ENCODE results near the gene ABCG1.
"Not testable (repeated sequence)": the region's sequence is repeated elsewhere in the genome, so short reads cannot be mapped to it uniquely, and the experiment has no call there.

Gene ABCG1

DNA sequence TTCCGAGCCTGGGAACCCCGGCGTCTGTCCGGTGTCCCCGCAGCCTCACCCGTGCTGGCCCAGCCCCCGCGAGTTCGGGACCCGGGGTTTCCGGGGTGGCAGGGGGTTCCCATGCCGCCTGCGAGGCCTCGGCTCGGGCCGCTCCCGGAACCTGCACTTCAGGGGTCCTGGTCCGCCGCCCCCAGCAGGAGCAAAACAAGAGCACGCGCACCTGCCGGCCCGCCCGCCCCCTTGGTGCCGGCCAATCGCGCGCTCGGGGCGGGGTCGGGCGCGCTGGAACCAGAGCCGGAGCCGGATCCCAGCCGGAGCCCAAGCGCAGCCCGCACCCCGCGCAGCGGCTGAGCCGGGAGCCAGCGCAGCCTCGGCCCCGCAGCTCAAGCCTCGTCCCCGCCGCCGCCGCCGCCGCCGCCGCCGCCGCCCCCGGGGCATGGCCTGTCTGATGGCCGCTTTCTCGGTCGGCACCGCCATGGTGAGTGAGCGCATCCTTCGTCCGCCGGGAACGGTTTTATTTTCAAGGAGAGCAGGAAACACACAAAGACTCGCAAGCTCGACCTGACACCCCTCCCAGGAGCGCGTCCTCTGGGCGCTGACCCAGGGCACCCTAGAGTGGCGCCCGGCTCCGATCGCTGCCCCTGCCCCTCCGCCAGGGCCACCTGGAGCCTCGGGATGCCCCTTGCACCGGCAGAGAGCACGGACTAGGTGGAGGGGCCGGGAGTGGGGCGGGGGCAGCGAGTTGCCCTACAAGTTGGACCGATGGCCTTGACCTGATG lies at the start of gene ABCG1:
ABCG1 (plus strand) TSS at position 305 of the 770 bp plus-strand sequence; CDS start at position 428, 123 bp downstream.
- peak; percentile 20 for DNase-seq

DNA sequence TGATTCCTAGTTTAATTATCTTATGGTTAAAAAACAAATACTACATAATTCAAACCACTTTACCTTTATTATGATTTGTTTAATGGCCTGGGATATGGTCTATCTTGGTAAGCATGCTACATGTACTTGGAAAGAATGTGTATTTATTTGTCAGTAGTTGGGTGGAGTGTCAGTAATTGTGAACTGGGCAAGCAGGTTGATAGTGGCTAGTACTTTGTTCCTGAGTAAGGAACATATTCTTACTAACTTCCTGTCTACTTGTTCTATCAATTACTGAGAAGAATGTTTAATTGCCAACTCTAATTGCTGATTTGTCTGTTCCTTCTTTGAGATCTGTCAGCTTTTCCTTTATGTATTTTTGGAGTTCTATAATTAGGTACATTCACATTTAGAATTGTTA lies 49.2 kb upstream of the ABCG1 start:
- no peak for DNase-seq

DNA sequence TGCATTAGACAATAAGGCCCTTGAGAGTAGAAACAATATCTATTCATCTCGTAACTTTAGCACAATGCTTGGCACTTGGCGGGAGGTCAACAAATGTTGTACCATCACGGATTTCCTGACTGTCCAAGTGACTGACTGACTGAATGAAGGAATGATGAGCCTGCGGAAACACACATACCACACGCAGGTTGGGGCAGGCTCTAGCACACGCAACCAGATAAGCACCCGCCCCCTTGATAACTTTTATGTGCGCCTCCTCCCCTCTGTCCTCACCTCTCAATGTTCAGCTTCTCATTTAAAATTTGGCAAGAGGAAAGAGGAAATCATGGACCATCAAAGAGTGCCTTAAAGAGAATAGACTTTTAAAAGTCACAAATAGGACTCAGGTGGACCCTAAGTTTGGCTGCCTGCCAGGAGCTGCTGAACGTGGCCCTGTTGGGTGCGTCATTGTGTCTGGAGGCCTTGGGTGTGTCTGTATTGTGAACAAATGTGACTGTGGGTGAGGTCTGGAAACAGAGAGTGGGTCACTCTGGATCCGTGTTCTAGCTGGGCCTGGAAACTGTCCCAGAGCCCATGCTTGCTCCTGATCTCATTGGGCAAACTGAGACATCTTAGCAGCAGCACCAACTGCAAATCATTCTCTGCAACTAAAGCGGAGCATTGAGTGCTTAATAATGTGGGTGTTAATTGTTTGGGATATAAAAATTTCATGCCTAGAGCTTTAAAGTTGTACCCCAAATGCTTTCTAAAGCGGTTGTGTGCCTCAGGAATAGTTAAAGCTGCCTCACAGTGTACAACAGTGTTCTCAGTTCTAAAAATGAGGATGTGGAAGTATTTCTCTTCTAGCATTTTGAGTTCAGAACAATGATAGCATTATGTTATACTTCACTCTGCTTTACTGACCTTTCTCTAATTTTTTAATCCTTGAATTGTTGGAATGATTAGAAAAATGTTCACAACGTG lies 47.6 kb upstream of the ABCG1 start:
- peak; percentile 17 for DNase-seq

DNA sequence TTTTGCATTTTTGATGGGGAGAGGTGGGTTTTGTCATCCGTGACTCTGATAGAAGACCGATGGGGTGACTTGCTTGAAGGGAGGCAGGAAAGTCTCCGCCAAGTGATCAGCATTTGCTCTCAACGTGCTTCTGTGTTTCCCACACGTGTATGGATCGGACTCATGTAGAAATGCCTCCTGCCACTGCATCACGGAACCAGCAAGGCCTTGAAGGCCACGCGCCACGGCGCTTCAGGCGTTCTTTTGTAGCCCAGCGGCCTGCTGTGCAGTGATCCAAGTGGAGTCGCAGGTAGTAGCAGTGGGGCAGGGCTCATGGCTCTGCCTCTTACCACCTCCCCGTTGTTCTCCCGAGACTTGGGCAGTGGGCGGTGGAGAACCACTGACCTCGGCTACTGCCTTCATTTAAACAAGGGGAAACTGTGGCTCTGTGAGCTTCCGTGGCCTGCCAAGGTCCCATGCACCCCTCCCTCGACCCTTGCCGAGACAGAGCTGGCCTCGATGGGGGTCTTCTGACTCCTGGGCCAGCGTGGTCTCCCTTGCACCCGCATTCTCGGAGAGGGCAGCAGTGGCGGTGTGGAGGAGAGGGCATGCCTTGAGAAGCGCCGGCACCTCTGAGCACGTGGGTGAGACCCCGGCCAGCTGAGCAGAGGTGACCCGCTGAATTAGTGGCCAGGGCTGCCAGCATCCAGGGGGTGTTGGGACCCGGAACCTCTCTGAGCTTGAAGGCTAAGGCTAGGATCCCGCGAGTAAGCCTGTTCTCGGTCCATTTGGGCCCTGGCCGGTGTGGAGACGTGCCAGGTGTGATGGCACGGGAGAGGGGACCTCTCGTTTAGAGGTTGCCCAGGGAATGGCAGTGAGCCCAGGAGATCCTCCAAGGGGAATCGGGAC lies 46.1 kb upstream of the ABCG1 start:
- DNase-seq = no peak

DNA sequence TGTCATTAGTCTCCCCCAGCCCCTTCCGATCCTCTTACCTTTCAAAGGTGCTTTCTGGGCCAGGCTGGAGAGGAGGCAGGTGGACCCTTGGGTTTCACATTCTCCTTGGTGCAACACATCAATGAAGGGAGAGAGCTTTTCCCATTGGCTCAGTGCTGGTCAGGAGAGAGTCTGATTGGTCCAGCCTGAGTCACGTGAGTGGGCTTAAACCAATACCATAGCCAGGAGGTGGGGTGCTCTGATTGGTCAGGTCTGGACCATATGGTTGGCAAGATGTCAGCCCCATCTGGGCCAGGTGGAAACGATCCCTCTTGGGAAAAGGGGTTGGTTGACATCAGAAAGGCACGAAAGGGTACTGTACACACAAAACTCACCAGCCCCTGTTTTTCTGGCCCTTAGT lies 44.8 kb upstream of the ABCG1 start:
- no peak for DNase-seq

DNA sequence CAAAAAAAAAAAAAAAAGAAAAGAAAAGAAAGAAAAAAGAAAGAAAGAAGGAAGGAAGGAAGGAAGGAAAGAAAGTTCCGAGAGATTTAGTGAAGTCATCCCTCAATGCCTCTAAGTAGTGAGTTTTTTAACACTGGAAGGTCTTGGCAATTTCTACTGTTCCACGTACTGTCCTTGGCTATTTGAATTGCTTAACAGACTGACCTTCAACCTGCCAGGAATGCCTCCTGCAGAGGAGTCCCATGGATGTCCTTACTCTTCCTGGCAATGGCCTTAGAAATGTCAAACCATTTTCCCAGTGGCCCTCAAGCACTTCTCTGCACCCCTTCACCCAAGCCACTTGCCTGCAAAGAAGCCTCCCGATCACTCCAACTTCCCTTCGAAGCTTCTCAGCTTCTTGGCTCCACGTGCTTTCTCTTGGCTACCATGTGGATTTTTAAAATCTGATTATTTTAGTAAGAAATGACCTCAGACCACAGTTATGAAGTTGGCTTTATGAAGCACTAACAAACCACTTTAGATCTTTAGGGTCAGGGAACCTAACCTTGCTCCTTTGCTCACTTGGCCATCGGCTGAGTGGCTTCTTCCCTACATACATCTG lies 43.7 kb upstream of the ABCG1 start:
- DNase-seq = no peak

DNA sequence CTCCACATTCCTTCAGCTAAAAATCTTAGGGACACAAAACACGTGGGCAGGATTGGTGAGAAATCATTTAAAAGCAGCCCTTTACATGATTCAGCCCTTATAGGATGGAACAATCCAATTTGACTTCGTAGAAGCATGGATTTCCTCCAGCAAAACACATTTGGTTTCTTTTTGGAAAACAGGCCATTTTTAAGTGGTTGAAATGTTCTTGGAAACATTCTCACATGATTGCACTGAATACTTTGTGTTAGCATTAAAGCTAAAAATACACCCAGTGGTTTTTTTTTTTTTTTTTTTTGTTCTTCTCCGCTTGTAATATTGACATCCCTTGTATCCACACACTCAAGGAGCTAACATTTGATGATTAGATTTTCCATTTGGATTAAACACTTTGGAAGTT lies 42.1 kb upstream of the ABCG1 start:
- no peak for DNase-seq

DNA sequence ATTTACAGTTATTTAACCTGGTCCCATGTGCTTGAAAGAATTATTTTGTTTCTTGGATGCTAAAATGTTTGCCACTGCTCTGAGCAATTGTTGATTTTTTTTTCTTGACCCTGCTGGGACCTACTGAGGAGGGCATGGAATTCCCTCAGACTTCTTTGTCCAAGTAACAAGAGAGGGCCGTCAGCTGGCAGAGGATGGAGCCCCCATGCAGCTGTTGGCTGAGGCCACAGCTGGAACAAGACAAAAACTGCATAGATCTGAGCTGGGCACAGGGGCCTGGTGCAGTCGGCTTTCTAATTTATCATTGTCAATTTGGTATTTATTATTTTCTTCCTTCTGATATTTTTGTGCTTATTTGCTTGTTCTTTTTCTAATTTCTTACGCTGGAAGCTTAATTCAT lies 39.6 kb upstream of the ABCG1 start:
- DNase-seq = no peak

DNA sequence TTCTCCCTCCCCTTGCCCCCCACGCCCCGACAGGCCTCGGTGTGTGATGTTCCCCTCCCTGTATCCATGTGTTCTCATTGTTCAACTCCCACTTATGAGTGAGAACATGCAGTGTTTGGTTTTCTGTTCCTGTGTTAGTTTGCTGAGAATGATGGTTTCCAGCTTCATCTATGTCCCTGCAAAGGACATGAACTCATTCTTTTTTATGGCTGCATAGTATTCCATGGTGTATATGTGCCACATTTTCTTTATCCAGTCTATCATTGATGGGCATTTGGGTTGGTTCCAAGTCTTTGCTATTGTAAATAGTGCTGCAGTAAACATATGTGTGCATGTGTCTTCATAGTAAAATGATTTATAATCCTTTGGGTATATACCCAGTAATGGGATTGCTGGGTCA lies 38.9 kb upstream of the ABCG1 start:
- DNase-seq = not testable (repeated sequence)

DNA sequence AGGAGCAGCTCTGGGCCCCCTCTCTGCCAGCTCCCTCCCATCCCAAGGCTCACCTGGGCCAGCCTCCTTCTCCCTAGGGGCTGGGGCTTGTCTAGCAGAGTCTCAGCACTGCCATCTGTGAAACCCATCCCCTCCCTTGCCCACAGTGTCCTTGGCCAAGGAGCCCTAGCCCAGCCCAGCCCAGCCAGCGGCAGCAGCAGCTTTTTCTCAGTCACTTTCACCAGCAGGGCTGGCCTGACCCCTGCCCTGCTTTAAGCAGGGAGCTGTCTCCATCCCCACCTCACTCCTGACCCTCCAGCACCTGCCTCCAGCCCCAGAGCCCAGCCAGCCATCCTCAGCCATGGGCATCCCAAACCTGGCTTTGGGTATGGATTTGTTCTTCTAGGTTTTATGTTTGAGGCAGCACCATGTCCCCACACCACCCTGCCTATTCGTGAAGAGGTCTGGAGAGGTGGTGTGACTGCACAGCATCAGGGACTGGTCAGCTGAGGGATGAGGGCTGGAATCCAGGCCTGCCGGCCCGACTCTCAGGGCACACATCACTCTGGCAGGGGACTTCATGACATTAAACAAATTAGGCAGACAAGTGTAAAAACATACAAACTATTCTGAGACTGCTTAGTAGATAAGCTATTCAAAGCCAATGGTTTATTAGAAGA lies 36.1 kb upstream of the ABCG1 start:
- no peak for DNase-seq

DNA sequence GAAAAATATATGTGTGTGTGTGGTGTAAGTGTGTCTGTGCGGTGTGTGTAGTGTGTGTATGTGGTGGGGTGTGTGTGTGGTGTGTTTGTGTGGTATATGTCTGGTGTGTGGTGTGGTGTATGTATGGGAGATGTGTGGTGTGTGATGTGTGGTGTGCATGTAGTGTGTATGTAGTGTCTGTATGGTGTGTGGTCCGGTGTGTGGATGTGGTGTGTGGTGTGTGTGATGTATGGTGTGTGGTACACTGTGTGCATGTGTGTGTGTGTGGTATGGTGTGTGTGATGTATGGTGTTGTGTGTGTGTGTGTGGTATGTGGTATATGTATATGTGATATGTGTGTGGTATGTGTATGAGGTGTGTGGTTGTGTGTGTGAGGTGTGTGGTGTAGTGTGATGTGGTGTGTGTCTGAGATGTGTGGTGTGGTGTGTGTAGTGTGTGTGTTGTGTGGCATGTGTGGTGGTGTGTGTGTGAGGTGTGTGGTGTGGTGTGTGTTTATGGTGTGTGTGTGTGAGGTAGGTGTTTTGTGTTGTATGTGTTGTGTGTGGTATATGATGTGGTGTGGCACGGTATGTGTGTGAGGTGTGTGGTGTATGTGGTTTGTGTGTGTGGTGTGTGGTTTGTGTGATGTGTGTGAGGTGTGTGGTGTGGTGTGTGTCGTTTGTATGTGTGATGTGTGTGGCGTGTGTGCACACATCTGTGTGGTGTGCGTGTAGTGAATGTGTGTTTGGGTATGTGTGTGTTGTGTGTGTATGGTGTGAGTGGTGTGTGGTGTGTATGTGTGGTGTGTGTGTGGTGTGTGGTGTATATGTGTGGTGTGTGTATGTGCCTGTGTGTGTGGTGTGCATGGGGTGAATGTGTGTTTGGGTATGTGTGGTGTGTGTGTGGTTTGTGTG lies 35.3 kb upstream of the ABCG1 start:
- no peak for DNase-seq

DNA sequence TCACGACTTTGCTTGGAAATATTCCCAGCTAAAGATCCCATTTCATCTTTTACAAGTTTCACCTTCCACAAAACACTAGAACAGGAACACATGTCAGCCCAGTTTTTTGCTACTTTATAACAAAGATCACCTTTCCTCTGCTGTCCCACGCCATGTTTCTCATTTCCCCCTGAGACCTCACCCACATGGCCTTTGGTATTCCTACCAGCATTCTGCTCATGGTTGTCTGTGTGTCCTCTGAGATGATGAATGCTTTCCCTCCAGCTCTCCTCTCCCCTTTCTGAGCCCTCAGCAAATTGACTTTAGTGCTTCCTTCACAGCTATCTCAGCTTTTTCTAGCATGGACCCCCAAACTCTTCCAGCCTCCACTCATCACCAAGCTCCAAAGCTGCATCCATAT lies 32.3 kb upstream of the ABCG1 start:
- no peak for DNase-seq

DNA sequence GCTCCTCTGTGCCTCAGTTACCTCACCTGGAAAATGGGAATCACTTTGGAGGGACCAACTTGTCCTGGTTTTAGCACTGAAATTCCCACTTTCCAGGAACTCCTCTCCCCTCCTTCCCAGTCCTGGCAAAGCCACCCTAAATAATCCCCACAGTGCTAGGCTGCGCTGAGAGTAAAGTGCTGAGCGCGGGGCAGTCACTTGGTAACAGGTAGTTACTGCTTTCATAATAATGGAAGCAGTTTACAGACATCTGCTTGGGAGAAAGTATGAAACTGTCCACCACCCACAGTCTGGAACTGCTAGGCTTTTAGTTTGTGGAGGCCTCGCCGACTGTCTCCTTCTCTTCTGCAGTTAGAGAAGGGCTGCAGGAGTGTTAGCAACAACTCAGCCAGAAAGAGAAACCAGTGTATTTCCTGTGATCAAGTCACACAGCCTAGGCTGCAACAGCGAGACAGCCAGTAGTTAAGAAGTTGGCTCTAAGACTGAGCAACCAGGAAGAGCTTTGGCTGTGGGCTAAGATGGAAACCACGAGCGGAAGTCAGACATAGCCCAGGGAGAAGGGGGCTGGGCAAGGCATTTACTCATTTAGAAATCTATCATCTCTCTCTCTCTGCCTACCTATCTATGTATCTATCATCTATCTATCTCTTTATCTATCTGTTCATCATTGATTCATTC lies 30.8 kb upstream of the ABCG1 start:
- DNase-seq = peak; percentile 91

DNA sequence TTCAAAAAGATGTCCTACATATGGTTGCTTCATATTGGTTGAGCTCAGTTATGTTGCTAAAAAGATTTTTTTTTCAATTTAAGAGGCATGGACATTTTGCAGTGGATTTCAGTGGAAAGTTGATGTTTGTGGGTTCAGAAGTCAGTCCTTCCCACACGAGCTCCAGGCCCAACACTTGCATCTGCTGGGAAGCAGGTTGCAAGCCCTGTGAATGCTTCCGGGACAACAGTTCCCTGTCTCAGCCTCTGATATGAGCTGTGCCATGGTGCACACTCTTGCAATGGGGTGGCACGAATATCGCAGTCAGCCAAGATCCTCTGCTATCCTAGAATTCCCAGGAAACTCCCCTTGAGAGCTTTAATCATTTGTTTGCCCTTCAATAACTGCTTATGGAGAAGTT lies 30.3 kb upstream of the ABCG1 start:
- DNase-seq = no peak

DNA sequence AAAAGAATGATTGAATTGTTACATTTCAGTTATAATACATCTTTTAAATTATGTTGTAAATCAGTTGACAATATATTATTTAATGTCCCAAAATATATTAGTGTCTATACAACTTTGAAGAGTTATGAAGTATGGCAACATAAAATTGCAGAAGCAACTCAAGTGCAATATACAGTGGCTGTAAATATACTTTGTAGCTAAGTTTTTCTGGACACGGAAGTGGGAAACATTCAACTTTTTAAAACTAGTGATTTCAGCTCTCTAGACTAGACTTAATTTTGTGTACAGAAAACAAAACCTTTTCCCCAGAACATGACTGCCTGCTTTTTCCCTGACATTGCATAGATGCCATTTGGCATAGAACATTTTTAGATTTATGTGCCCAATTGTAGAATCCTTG lies 29.5 kb upstream of the ABCG1 start:
- DNase-seq = no peak

DNA sequence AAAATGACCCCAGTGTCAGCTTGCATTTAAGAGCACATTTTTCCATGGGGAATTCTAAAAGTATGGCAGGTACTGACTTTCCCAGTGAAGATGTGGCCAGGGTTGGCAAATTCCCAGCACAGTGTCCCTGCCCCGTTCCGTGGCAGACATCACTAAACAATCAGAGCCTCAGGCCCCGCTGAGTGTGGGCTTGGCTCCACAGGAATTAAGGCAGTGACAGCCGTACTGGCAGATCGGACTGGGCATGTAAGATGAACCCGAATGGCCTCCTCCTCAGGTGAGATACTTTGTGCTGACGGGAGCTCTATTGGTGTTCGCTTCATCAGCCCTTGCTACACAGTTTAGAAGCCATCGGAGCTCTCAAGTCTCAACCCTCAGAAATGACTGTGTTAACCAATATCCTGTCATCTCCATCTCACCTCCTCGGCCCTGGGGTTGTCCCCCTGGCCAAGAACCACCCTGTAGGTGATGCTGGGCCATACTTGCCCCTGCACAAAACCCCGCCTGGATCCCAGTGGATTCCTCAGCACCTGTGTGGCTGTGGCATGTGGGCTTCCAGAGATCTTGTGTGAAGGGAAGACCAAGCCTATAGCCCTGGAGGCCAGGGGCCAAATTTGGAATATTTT lies 29.0 kb upstream of the ABCG1 start:
- DNase-seq = no peak

DNA sequence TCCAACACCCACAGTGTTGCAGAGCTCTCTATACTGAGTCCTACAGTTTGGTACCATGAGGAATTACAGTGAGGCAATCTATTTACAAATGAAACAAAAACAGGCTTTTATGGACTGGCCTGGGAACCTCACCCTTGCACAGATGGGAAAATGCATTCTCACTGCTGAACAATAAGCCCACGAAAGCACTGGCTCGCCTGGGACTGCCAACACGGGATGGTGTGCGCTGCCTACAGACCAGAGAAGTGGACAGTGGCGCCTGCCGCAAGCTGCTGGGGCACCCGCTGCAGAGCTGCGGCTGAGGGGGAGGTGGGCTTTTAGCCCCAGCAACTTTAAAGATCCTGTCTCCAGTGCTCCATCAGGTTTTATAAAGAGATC lies 28.5 kb upstream of the ABCG1 start:
- DNase-seq = no peak

DNA sequence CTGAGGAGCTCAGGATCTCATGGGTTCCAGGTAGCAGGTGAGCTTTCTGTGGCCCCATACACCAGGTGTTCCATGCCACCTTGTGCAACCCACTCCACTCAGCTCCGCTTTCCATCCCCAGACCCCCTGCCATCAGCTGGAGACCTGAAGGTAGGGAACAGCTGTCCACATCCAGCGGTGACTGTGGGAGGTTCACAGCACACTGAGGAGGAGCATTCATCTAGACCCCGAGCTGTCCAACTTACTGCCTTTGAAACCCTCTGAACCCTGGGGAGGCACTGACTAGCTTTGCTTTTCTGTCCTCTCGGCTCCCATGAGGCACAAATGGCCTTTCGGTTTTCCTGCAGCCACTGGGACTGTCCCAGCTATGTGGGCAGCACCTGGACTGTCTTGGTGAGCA lies 27.9 kb upstream of the ABCG1 start:
- DNase-seq = no peak

DNA sequence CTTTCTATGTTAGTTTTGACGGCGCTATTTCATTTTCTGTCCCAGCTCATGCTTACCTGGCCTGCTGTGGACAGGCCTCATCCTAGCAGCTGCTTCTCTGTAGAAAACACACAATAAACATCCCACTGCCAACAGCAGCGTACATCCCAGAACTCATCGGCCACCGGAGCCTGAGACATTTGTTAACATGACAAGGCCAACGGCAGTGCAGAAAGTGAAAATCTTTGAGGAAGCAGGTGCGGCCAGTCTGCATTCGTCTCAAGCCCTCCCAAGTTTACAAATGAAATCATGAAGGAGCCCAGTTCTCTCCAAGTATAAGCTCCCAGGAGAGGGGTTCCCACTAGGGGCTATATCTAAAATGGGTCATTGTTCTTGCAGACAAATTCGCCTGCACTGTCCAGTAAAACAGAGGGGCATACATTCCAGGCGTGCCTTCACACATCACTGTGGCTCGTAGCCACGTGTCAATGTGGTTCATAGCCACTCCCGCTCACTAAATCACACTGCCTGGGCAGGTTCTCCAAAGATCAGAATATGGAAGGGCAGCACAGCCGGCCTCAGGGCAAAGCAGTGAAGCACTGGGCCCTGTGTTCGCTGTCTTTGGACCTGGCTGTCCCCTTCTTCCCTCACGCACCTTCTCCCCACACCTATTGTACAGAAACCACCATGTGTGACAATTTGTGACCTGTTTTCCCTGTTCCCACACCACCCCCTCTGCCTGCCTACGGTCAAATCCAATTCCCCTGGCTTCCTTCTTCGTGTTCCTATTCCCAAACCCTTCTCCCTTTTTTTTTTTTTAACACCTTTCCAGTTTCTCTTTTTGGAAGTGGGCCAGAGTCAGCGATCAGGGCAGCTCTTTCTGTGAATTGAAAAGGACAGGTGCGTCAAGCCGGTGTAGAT lies 27.0 kb upstream of the ABCG1 start:
- peak; percentile 16 for DNase-seq
